GM15510 (cell line): ENCODE measurements around the gene FAIM.
A peak's percentile ranks its signal among the peaks of the same experiment; 100 is the strongest.

Source experiments
- POLR2A ChIP-seq: IDR thresholded peaks from 3 replicates; pipeline ENCODE4 v1.6.1; 2011; ENCODE audit warnings: borderline replicate concordance; ENCODE audit not compliant: insufficient read length; ENCODE audit errors: extremely low read depth

FAIM gene

GRCh38 chr3:138608322-138609135, at the start of gene FAIM:
TSS of gene FAIM (plus strand) at chr3:138608771. CDS start at chr3:138619727, 10,956 bp downstream.
- peak; percentile 33 for TF ChIP-seq POLR2A

- TF ChIP-seq POLR2A, result no peak
Measured at GRCh38 chr3:138559134-138559533, 49.4 kb upstream of the FAIM start.

- TF ChIP-seq POLR2A, result no peak
Measured at GRCh38 chr3:138560501-138560900, 48.1 kb upstream of the FAIM start.

- no peak for TF ChIP-seq POLR2A
Measured at GRCh38 chr3:138567403-138567802, 41.2 kb upstream of the FAIM start.

- TF ChIP-seq POLR2A, result no peak
Measured at GRCh38 chr3:138569090-138569489, 39.5 kb upstream of the FAIM start.

- TF ChIP-seq POLR2A, result no peak
Measured at GRCh38 chr3:138573138-138573537, 35.4 kb upstream of the FAIM start.

- TF ChIP-seq POLR2A, result no peak
Measured at GRCh38 chr3:138578141-138578540, 30.4 kb upstream of the FAIM start.

- no peak for TF ChIP-seq POLR2A
Measured at GRCh38 chr3:138578961-138579574, 29.5 kb upstream of the FAIM start.

GRCh38 chr3:138587374-138587773, 21.2 kb upstream of the FAIM start:
- TF ChIP-seq POLR2A, result no peak

GRCh38 chr3:138588445-138588844, 20.1 kb upstream of the FAIM start:
- TF ChIP-seq POLR2A, result no peak

- TF ChIP-seq POLR2A, result no peak
Measured at GRCh38 chr3:138591392-138591791, 17.2 kb upstream of the FAIM start.

GRCh38 chr3:138593488-138594149, 15.0 kb upstream of the FAIM start:
- TF ChIP-seq POLR2A, result no peak

- peak; percentile 47 for TF ChIP-seq POLR2A
Measured at GRCh38 chr3:138594150-138594934, 14.2 kb upstream of the FAIM start, which contains the start of gene CEP70. TSS of gene CEP70 (minus strand) at chr3:138594260. CDS start at chr3:138572927, 21,333 bp downstream.

- no peak for TF ChIP-seq POLR2A
Measured at GRCh38 chr3:138594935-138595610, 13.5 kb upstream of the FAIM start.
